Caco-2 (cell line): Measurements from ENCODE around the gene PGBD5. TPM values are rescaled to one million over a fixed set of nuclear protein-coding genes. Genes with fewer than 3 reads are reported as not detected.

ENCODE experiments used
- BruUV-seq: library from RNA; stranded (reverse); fragments of 400-500 nt; replicated peaks from 2 replicates; lab custom pipeline; 2021; lab: Mats Ljungman, UMichigan
- CTCF ChIA-PET: fragments of 300-600 bp; sonication (Branson Sonifier 250); formaldehyde crosslinking; loops from one replicate; lab custom pipeline; 2022; ENCODE audit warnings: antibody characterized with exemption; lab: Charles Lee
- POLR2A ChIA-PET: fragments of 300-600 bp; sonication (Branson Sonifier 250); formaldehyde crosslinking; loops from one replicate; lab custom pipeline; 2022; ENCODE audit warnings: antibody characterized with exemption; lab: Charles Lee
- DNase-seq, 2 experiments: peaks; one replicate each; pipeline versions ENCODE4 v3.0.0 to v3.0.0-alpha.2; 2020 to 2022
- H3K27me3 ChIP-seq: replicated peaks from 2 replicates; pipeline ENCODE4 v1.6.0; 2011; ENCODE audit warnings: low read length; ENCODE audit not compliant: control insufficient read depth, insufficient read depth
- H3K36me3 ChIP-seq: 2 replicates; pipeline ENCODE4 v1.5.1; 2011; ENCODE audit warnings: low read length; ENCODE audit not compliant: control insufficient read depth, insufficient read depth
- H3K4me1 ChIP-seq: fragments of 250-450 bp; sonication (Bioruptor Pico); 2 replicates; pipeline ENCODE4 v1.5.1; 2020; ENCODE audit warnings: mild to moderate bottlenecking
- H3K4me3 ChIP-seq: 2 replicates; pipeline ENCODE4 v1.5.1; 2011; ENCODE audit warnings: low read depth, mild to moderate bottlenecking, control low read depth, low read length
- H3K9me3 ChIP-seq: fragments of 250-450 bp; sonication (Bioruptor Pico); 2 replicates; pipeline ENCODE4 v1.5.1; 2020; ENCODE audit warnings: mild to moderate bottlenecking, moderate library complexity
- H3K27ac Mint-ChIP-seq: one replicate; pipeline ENCODE4 v1.8.0; 2022; ENCODE audit warnings: mixed read lengths; ENCODE audit not compliant: unreplicated experiment
- H3K27me3 Mint-ChIP-seq: one replicate; pipeline ENCODE4 v1.8.0; 2022; ENCODE audit warnings: mixed read lengths; ENCODE audit not compliant: insufficient read depth, unreplicated experiment
- H3K36me3 Mint-ChIP-seq: one replicate; pipeline ENCODE4 v1.8.0; 2022; ENCODE audit warnings: mild to moderate bottlenecking, mixed read lengths; ENCODE audit not compliant: insufficient read depth, unreplicated experiment
- H3K4me1 Mint-ChIP-seq: one replicate; pipeline ENCODE4 v1.8.0; 2022; ENCODE audit warnings: low read depth, mixed read lengths; ENCODE audit not compliant: unreplicated experiment
- H3K4me3 Mint-ChIP-seq: one replicate; pipeline ENCODE4 v1.8.0; 2022; ENCODE audit warnings: mild to moderate bottlenecking, moderate library complexity, mixed read lengths; ENCODE audit not compliant: unreplicated experiment
- H3K9me3 Mint-ChIP-seq: one replicate; pipeline ENCODE4 v1.8.0; 2022; ENCODE audit warnings: mixed read lengths; ENCODE audit not compliant: unreplicated experiment
- intact Hi-C: fragments of 100-400 bp; cut with micrococcal nuclease; formaldehyde crosslinking; loops from one replicate; pipeline ENCODE4 v1.10.0; 2022; ENCODE audit not compliant: unreplicated experiment
- total RNA-seq: library from RNA; stranded (reverse); gene quantifications from 2 replicates; pipeline ENCODE4 v1.2.3, GENCODE V29; 2022
- TF ChIP-seq, protein P1 (sequence below), 2 experiments: fragments of 200-600 bp in 1 of 2; IDR thresholded peaks; 1 replicate in 1 of 2; 2 replicates in 1 of 2; pipeline versions ENCODE4 v1.5.1 to v1.8.0; 2011 to 2022; ENCODE audit warnings: antibody characterized with exemption in 1 of 2, control low read depth in 1 of 2, inconsistent platforms in 1 of 2, low read depth in 1 of 2, low read length in 1 of 2, mild to moderate bottlenecking in 1 of 2, moderate library complexity in 1 of 2; ENCODE audit not compliant: insufficient read depth in 1 of 2, severe bottlenecking in 1 of 2, unreplicated experiment in 1 of 2

Gene PGBD5
- total RNA-seq, 1 experiment from 2014 or later, result 2.4 TPM

DNA sequence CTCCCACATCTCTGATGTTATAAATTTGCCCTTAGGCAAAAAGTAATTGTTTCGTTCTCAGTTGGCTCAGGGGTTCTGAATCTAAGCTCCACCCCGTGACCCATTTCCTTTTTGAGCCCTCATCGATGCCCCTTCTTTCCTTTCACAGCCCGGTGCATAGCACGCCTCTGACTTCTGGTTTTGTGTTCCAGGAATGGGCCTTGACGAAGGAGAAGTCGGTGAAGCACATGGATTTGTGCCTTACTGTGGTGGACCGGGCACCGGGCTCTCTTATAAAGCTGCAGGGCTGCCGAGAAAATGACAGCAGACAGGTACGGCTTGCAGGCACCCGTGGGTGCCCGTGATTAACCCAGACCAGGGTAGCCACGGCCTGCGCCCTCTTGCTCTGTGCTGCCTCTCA lies 151.9 kb downstream of the PGBD5 start:
- H3K36me3 ChIP-seq, result no peaks in the 10 kb centered on the region; the same call in 1 of the 2 replicates
- no peaks in the 10 kb centered on the region for H3K9me3 Mint-ChIP-seq
- no peaks in the 10 kb centered on the region for H3K27me3 ChIP-seq
- H3K4me3 ChIP-seq, result no peak overlapping the region
- CTCF ChIA-PET, result no interaction called here
- POLR2A ChIA-PET, result no interaction called here
- TF ChIP-seq, protein P1, sequence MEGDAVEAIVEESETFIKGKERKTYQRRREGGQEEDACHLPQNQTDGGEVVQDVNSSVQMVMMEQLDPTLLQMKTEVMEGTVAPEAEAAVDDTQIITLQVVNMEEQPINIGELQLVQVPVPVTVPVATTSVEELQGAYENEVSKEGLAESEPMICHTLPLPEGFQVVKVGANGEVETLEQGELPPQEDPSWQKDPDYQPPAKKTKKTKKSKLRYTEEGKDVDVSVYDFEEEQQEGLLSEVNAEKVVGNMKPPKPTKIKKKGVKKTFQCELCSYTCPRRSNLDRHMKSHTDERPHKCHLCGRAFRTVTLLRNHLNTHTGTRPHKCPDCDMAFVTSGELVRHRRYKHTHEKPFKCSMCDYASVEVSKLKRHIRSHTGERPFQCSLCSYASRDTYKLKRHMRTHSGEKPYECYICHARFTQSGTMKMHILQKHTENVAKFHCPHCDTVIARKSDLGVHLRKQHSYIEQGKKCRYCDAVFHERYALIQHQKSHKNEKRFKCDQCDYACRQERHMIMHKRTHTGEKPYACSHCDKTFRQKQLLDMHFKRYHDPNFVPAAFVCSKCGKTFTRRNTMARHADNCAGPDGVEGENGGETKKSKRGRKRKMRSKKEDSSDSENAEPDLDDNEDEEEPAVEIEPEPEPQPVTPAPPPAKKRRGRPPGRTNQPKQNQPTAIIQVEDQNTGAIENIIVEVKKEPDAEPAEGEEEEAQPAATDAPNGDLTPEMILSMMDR (IDR thresholded peaks at IDR 0.05; ENCODE audit: insufficient read depth in 1 of 2, low read depth in 1 of 2, low read length in 1 of 2, severe bottlenecking in 1 of 2, unreplicated experiment in 1 of 2), result no peak
- H3K27ac Mint-ChIP-seq, result no peak overlapping the region
- H3K4me3 Mint-ChIP-seq, result no peak overlapping the region
- intact Hi-C loops, result no loop called here
- H3K9me3 ChIP-seq, result no peaks in the 10 kb centered on the region
- no TSS peak for BruUV-seq
- peak in 1 of 2 experiments; percentile 16 for DNase-seq
- peaks cover 10% of the 10 kb centered on the region for H3K36me3 Mint-ChIP-seq
- H3K4me1 ChIP-seq, result no peaks in the 10 kb centered on the region
- no peaks in the 10 kb centered on the region for H3K27me3 Mint-ChIP-seq
- no peaks in the 10 kb centered on the region for H3K4me1 Mint-ChIP-seq

- POLR2A ChIA-PET, result no interaction called here
Observed at GRCh38 chr1:230273141-230273710, 152.9 kb downstream of the PGBD5 start.

GRCh38 chr1:230272557-230272956 lies 153.6 kb downstream of the PGBD5 start:
- Mint-ChIP-seq H3K36me3 (peaks cover 10% of the 10 kb centered on the region), H3K27me3 (no peaks in the 10 kb centered on the region), H3K4me3 (no peak overlapping the region), H3K9me3 (no peaks in the 10 kb centered on the region), H3K27ac (no peak overlapping the region), H3K4me1 (peaks cover 7% of the 10 kb centered on the region)
- TF ChIP-seq, protein P1 (IDR thresholded peaks at IDR 0.05; ENCODE audit: insufficient read depth in 1 of 2, low read depth in 1 of 2, low read length in 1 of 2, severe bottlenecking in 1 of 2, unreplicated experiment in 1 of 2), result no peak
- no peak for DNase-seq
- H3K9me3 ChIP-seq, result no peaks in the 10 kb centered on the region
- H3K4me1 ChIP-seq, result peaks cover 12% of the 10 kb centered on the region; the same call in 1 of the 2 replicates
- ChIA-PET CTCF (no interaction called here), POLR2A (no interaction called here)
- no peaks in the 10 kb centered on the region; the same call in 1 of the 2 replicates for H3K36me3 ChIP-seq
- intact Hi-C loops, result no loop called here
- no peak overlapping the region for H3K4me3 ChIP-seq
- H3K27me3 ChIP-seq, result no peaks in the 10 kb centered on the region
- no TSS peak for BruUV-seq

More at GRCh38 chr1:230273141-230273710, 152.9 kb downstream of the PGBD5 start:
- no peaks in the 10 kb centered on the region for H3K27me3 ChIP-seq
- Mint-ChIP-seq H3K9me3 (no peaks in the 10 kb centered on the region), H3K4me1 (peaks cover under 1% of the 10 kb centered on the region), H3K27me3 (no peaks in the 10 kb centered on the region), H3K36me3 (peaks cover 10% of the 10 kb centered on the region), H3K27ac (peak overlapping the region; percentile 68), H3K4me3 (no peak overlapping the region)
- TF ChIP-seq, protein P1 (IDR thresholded peaks at IDR 0.05; ENCODE audit: insufficient read depth in 1 of 2, low read depth in 1 of 2, low read length in 1 of 2, severe bottlenecking in 1 of 2, unreplicated experiment in 1 of 2), result no peak
- intact Hi-C loops, result no loop called here
- H3K36me3 ChIP-seq, result no peaks in the 10 kb centered on the region; the same call in 1 of the 2 replicates
- H3K4me1 ChIP-seq, result peaks cover 6% of the 10 kb centered on the region; the same call in 1 of the 2 replicates
- BruUV-seq, result no TSS peak
- DNase-seq, result peak in 1 of 2 experiments; percentile 14
- no peaks in the 10 kb centered on the region for H3K9me3 ChIP-seq
- H3K4me3 ChIP-seq, result no peak overlapping the region
- CTCF ChIA-PET, result no interaction called here
